ENCODE results near the gene WDR48.

Gene WDR48

GRCh38 chr3:39124876-39125840 is 73.3 kb downstream of the WDR48 start:
- no peak for DNase-seq

- DNase-seq = no peak
Measured at GRCh38 chr3:39125841-39126500, 74.2 kb downstream of the WDR48 start.

- no peak for DNase-seq
Measured at GRCh38 chr3:39126532-39127071, 74.8 kb downstream of the WDR48 start.

GRCh38 chr3:39127269-39127907 is 75.6 kb downstream of the WDR48 start:
- no peak for DNase-seq

- DNase-seq = no peak
Measured at GRCh38 chr3:39127908-39128304, 76.1 kb downstream of the WDR48 start.

- no peak for DNase-seq
Measured at GRCh38 chr3:39128951-39129350, 77.1 kb downstream of the WDR48 start.

GRCh38 chr3:39130026-39130425 is 78.2 kb downstream of the WDR48 start:
- no peak for DNase-seq

GRCh38 chr3:39130693-39131265 is 79.0 kb downstream of the WDR48 start:
- no peak for DNase-seq

GRCh38 chr3:39132096-39133092 is 80.6 kb downstream of the WDR48 start:
- DNase-seq = no peak

GRCh38 chr3:39133093-39133490 is 81.3 kb downstream of the WDR48 start:
- DNase-seq = no peak

GRCh38 chr3:39133822-39134221 is 82.0 kb downstream of the WDR48 start:
- DNase-seq = no peak

- DNase-seq = no peak
Measured at GRCh38 chr3:39134305-39134704, 82.5 kb downstream of the WDR48 start.

- DNase-seq = no peak
Measured at GRCh38 chr3:39135170-39135805, 83.5 kb downstream of the WDR48 start.

- no peak for DNase-seq
Measured at GRCh38 chr3:39136533-39137434, 85.0 kb downstream of the WDR48 start.

GRCh38 chr3:39137435-39137936 is 85.7 kb downstream of the WDR48 start:
- no peak for DNase-seq

GRCh38 chr3:39137991-39138803 is 86.4 kb downstream of the WDR48 start:
- DNase-seq = no peak

GRCh38 chr3:39138804-39139415 is 87.1 kb downstream of the WDR48 start:
- no peak for DNase-seq

- DNase-seq = no peak
Measured at GRCh38 chr3:39139442-39139841, 87.6 kb downstream of the WDR48 start.
